Activated CD4-positive, alpha-beta T cell treated with anti-CD3 and anti-CD28 coated beads, Interleukin-2, Interleukin-4, amounts not matched to agents 100 ng/mL and 50 ng/mL, durations not matched to agents 16 hours and 8 hours (primary cell): ENCODE measurements around the gene ANOS1.

ENCODE experiments used
- DNase-seq: peaks from one replicate; pipeline ENCODE4 v3.0.0-alpha.2; 2020; ENCODE audit warnings: low spot score

Gene ANOS1

DNA sequence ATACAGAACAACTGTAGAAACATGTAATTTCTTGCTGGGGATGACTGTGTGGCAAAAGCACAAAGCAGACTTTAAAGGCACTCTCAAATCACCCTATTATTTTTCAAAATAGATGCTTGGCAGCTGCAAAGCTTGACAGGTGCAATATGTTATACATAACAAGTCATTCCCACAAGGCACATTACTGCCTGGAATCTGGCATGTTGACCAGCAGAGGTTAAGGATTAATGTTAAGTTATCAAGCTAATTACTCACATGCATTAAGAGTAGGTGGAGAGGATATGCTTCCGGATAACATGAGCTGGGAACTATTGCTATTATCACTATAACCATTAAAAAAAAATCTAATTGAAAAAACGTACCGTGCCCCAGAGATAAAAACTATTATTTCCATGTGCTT, 17.8 kb downstream of the ANOS1 start:
- no peak for DNase-seq

DNA sequence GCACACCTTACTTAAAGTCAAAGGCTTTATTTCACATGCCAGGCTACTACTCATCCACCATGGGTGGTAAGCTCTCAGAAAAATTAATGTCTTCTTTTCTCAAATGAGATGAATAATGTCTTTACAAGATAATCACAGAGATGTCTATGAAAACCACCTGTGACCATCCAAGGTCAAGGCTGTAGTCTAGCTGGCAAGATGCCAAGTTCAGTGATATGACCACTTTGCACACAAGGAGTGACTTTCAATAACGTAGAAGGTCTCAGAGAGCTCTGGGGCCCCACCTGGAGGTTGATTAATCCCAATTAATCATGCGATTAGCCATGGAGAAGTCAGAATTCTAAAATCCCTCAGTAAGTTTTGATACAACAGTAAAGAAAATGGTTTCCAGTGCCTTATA, 20.5 kb downstream of the ANOS1 start:
- DNase-seq, result no peak

DNA sequence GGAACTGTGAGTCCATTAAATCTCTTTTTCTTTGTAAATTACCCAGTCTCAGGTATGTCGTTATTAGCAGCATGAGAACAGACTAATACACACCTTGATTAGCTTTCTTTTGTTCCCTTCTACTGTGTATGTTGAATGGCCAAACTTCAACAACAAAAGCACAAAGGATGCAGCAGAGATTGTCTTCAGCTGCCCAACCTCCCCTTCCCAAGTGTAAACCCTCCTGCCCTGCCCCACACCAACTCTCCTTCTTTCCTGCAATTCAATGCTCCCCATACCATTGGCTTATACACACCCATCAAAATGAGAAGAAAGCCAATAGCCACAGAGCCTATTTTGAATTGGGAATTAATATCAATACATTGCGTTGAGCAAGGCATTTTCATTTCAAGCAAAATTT, 27.8 kb downstream of the ANOS1 start:
- no peak for DNase-seq

DNA sequence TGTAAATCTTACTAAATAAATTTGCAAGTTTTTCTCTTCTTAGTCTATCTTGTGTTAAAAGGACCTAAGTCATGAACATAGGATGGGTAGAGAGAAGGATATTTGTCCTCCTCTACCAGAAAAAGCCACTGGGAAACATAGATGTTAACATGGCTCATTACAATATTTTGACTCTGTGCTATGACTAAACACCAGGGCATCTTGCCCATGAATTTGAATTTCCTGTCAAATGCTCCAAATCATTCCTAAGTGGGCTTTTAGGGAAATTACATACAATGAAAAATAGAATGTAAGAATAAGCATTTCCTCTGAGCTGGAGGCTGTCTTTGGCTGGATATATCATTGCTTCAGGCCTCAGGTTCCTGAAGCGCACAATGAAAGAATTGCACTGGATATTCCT, 39.1 kb downstream of the ANOS1 start:
- no peak for DNase-seq

DNA sequence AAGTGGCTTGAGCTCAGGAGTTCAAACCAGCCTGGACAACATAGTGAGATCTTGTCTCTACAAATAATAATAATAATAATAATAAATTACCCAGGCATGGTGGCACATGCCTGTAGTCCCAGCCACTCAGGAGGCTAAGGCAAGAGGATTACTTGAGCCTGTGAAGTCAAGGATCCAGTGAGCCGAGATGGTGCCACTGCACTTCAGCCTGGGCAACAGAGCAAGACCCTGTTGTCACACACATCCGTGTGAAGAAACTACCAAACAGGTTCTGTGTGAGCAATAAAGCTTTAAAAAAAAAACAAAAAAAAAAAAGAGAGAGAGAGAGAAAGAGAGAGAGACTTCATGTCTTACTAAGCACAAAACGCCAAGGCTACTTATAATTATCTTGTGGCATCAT, 42.5 kb downstream of the ANOS1 start:
- DNase-seq, result no peak

DNA sequence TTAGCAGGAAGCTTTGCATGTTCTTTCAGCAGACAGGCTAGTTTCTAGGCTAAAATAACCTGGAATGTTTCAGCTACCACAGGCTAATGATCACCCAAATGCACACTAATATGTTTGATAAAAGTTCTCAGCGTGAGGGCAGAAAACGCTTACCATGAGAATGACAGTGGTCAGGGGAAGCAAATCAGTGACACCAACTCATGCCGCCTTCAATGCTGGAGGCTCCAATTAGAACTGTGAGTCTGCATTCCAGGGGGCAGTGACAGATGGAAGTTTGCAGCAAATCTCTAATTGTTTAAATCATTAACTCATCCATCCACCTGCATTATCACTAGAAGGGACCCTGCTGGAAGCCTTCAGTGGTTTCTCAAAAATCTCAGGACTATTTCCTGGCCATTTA, 43.2 kb downstream of the ANOS1 start:
- no peak for DNase-seq

DNA sequence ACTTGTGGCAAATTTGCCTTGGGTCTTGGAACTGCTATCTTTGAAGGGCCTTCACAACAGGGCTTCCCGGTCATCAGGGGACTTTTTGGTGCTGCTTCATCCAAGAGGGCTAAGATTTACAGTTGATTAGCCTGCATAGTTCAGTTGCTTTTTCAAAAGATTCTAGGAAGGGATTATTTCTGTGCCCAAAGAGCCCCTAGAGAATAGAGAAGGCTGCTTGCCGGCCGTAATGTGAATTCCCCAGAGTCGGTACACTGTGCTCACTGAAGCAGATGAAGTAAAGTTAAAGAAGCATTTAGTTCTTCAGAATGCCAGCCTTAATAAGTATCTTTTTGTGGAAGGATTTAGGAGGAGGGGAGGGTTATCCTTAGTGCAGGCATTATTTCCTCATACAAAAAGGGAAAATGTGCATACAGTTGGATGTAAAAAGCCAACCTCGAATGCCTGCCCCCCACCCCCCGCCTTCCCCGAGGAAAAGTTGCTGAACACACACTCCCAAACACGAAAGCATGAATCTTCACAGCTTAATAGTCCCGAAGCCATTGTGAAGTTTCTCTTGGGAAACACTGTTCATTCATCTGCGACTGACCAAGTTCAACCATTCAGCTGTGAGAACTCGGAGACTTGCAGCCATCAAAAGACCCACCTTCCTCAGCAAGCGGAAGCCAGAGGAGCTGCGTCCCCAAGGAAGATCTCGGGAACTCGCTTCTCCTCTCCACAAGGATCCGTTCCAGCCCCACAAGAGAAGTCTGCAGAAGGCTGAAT, 47.6 kb downstream of the ANOS1 start:
- DNase-seq, result no peak

DNA sequence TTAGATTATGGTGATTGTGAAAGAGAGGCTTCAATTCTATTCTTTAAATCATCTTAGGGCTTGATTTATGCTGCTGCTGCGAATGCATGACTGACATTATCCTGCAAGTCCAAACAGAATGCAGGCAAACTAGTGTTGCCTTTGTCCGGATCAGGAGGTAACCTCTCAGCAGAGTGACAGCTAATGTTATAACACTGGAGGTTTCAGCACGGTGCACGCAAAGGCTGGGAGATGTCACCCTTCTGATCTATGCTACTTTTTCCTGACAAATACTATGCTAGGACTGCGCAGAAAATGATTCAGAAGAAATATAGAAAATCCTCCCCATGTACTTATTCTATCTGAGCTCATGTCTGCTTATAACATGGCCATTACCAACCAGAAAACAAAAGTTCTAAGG, 48.2 kb downstream of the ANOS1 start:
- no peak for DNase-seq

DNA sequence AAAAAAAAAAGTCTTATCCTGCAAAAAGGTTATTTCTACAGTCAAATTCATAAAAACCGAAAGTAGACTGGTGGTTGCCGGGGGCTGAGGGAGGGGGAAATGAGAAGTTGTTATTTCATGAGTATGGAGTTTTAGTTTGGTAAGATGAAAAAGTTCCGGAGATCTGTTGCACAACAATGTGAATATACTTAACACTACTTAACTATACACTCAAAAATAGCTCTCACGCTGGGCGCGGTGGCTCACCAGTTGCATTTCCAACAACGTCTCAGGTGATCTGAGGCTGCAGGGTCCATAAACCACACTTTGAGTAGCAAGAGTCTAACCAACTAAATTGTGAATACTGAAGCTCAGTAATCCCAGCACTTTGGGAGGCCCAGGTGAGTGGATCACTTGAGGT, 52.4 kb downstream of the ANOS1 start:
- DNase-seq, result no peak

DNA sequence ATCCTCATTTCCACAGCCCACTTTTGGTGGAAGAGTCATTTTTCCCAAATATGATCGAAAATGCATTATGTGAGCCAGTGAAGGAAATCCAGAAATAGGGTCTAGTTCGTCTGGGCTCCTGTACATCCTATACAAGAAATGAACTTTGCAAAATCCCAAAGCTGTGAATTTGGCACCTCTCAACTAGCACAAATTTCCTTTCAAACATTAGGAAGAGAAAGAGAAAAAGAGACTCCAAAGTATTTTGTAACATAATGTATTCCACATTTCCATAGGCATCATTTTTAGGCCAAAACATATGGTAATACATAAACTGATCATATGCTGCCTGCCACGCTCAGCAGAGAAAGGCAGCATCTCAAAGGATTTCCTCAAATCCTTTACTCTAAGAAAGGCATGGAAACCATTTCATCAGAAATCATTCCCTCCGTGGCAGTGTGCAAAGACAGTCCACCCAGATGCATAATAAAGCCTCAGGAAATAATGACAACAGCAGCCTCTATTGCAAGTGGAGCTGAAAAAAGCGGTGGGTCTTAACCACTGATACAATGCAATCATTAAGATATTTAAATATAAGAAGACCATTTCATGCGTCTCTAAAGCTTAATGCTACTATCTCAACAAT, 56.8 kb downstream of the ANOS1 start:
- no peak for DNase-seq

DNA sequence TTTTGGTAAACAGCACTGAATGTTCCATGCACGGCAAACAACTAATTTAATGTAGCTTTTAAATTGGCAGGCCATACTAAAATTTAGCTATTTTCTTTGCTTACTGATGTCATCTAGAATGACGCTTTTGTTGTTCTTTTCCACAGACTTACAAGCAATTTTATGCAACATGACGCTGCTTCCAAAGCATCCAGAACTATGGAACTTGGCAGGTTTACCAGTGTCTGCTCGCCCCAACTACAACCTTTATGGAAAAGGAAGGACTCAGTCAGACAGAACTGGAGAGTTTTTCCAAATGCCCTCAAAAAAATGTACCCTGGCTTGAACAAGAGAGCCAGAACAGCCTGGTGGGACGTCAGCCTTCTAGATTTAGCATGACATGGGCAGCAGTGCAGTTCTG, 58.7 kb downstream of the ANOS1 start:
- no peak for DNase-seq

DNA sequence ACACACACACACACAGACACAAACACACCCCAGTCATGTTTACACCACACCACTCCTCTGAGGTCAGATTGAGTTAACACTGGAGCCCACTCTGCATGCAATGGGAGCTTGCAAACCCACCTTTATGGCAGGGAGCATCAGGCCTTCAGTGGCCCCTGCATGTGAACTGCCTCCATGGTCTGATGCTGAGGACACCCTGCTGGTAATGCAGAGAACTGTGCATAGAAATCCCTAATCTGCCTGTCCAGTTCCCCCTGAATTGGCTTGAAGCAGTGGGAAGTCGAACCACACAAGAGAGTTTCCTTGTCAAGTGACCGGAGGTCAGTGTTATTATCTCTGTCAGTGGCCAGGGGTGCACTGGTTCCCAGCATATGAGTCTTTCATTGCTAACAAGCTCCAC, 59.8 kb downstream of the ANOS1 start:
- no peak for DNase-seq

DNA sequence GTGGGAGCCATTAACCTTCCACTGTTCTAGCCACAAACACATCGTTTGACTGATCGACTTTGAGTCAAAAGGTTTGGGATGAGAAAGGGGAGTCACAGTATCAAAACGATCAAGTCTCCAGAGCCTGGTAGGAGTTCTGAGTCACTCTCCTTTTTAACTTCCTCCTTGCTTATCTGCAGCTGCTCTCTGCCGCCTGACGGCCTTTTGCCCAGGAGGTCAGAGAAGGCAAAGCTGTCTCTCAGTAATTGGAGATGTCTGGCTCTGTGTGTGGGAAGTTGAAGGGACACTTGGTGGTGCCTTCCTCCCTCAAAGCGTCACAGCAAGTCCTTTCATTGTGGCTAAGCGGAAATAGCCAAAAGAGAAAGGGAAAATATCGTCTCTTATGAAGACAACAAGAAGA, 63.1 kb downstream of the ANOS1 start:
- no peak for DNase-seq

DNA sequence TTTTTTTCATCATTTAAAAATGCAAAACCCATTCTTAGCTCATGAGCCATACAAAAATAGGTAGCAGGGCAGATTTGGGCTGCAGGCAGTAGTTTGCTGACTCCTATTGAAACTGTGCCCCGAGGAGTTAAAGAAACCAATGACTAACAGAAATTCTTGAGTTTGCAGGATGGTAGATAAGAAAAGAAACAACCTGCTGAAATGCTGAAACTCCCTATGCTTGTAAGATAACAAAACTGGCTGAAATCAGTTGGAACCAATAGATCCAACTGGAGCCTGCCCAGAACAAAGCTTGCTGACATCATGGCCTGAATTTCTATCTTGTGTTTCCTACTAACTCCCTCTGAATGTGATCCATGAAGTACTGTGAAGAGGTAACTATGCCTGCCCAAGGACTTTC, 68.6 kb downstream of the ANOS1 start:
- DNase-seq, result no peak

DNA sequence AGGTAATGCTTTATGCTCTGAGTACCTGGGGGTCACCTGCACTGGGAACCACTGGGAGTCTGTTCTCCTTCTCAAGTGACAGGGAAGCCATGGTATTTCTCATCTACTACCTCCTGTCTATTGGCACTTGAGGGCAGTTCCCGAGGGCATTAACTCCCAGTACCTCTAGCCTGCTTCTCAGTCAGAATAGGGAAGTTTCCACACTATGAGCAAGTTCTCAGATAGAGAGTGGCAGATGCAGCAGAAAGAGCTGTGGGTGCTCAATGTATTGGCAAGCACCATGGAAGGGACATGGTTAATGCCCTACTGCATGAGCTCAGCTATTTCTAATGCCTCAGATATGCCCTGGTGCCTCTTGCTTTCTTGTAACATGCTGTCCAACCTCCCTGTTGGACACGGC, 74.1 kb downstream of the ANOS1 start:
- no peak for DNase-seq

DNA sequence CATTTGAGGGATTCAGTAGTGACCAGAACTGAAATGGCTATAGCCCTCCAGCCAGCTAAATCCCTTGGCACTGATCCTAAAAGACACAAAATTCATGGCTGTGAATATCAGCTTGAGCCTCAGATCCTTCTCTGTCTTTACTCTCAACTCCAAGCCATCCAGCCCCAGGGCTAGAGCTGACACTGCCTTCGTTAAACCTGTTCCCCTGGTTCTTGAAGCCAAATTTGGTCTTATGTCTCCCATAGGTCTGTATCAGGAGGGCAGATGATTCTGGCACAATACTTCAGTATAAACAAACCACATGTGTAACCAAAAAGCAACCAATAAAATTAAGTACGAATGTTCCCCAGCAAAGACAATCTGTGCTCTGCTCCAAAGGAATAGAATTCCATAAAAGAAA, 78.0 kb downstream of the ANOS1 start:
- DNase-seq, result no peak

DNA sequence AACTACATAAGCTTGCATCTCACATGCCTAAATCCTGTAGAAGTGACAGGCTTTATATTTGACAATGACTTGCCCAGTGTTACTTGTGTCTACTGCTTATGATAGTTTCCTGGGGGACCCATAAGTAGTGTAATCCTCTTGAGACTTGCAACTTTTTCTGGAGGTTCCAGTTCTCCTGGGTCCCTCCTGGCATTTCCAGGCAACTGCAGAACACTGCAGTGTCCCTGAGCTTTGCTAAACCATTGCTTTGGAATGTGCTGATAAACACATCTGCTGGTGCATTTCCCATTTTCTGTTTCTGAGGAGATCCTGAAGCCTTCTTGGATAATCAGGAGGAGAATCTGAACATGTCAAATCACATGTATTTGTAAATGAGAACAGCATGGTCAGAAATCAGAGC, 82.0 kb downstream of the ANOS1 start:
- DNase-seq, result no peak

DNA sequence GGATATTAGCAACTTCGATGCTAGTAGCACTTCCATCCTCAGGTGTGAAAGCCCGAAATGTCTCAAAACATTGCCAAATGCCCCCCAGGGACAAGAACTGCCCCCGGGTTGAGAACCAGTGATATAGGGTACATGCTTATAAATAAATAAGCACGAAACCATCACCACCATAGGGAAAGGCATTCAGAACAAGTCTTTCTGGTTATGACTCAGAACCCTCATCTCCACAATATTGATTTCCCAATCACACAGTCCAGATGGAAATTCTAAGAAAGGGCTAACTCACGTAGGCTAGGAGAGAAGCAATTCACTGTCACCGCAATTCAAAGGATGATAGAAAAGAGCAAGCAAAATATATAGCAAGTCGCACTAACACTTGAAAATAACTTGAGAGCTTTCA, 84.8 kb downstream of the ANOS1 start:
- DNase-seq, result no peak

DNA sequence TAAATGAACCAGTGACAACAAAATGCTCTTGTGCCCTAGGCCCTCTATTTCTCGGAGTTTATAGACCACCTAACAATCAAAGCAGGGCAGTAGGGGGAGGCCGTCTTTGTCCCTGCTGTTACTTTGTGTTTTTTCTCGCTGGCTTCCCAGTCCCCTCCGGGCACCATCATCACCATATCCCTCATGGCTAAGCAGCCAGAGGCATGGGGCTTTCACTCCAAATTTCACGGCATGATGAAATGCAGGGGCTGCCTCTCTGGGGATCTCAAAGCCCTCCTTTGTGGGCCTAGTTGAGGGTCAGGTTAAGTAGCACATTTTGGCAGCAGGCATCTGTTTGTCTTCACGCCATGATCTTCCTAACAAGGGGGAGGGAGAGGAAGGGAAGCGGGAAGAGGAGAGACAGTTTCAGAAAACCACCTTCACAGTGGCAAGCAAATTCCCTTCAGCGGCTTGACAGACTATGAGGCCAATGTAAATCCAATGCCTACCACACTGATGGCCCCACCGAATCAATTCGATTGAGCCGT, 91.9 kb downstream of the ANOS1 start:
- DNase-seq, result no peak

DNA sequence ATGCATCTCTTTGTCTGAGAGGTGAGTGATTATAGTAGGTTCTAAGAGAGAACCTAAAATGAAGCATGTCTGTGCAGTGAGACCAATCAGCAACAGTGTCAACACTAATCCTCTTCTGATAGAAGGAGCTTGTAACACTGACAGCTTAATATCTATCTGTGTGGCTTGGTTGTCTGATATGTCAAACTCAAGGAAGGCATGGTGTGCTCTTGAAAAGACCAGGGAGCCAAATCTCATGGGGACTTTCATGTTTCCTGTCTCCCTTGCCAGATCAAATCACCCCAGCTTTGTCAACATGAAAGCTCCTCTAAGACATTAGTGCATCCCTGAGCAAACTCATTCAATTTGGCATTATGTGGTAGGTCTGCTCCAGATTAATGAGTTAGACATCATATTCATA, 95.4 kb downstream of the ANOS1 start:
- DNase-seq, result no peak

DNA sequence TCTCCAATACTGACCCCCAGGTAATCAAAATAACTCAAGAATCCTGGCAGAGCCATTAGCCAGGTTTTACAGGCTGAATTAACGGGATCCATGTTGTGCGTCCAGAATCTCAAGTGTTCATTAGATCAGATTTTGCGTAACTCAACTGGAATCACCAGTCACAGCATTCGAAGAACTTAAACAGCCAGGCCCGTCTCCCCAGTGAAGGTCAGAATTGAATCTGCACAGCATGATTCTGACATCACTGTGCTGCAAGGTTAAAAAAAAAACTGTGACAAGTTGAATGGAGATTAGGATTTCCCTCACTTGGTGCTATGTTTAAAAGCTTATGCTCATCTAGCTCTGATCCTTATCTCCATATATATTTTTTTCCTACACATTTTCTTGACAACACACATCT, 96.1 kb downstream of the ANOS1 start:
- DNase-seq, result no peak

DNA sequence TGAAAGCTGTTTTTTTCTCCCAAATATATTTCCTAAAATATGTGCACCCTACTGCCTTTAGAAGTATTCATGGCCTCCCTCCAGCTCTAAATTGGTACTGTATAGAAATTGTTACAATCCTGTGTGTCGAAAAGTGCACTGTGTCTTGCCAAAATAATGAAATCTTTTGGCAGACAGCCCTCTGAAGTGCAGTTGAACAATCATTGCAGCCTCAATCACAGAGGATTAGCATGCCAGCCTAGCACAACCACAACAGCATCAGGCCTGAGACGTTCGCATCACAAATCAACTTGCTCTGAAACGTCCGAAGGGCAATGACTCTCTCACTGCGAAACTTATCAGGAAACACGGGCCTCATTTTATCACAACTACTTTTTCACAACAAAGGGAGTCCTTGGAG, 99.0 kb downstream of the ANOS1 start:
- DNase-seq, result no peak

DNA sequence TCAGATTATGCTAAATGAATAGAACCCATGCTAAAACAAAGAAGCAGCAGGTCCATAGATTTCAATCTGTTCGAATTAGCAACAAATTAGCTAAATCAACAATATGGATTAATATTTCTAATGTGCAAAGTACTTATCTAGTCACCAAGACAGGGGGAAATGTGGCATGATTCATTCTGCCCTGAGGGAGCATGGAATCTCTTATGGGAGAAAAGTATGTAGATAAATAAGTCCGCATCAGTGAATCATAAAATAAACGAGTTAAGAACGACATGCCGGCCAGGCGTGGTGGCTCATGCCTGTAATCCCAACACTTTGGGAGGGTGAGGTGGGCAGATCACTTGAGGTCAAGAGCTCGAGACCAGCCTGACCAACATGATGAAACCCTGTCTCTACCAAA, 102.1 kb downstream of the ANOS1 start:
- no peak for DNase-seq

DNA sequence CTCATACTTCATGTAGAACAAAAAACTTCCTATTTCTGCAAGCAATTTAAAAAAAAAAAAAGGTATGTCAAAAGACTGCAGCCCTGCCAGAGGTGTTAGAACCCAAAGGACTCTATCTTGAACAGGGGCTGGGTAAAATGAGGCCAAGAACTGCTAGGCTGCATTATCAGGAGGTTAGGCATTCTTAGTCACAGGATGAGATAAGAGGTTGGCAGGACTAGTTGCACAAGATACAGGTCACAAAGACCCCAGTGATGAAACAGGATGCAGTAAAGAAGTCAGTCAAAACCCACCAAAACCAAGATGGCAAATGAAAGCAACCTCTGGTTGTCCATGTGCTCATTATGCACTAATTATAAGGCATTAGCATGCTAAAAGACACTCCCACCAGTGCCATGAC, 104.1 kb downstream of the ANOS1 start:
- no peak for DNase-seq
